ENCODE data around the gene VSTM1.

GRCh38 chr19:54029301-54029700, 34.4 kb downstream of the VSTM1 start:
- TF ChIP-seq, protein P1, sequence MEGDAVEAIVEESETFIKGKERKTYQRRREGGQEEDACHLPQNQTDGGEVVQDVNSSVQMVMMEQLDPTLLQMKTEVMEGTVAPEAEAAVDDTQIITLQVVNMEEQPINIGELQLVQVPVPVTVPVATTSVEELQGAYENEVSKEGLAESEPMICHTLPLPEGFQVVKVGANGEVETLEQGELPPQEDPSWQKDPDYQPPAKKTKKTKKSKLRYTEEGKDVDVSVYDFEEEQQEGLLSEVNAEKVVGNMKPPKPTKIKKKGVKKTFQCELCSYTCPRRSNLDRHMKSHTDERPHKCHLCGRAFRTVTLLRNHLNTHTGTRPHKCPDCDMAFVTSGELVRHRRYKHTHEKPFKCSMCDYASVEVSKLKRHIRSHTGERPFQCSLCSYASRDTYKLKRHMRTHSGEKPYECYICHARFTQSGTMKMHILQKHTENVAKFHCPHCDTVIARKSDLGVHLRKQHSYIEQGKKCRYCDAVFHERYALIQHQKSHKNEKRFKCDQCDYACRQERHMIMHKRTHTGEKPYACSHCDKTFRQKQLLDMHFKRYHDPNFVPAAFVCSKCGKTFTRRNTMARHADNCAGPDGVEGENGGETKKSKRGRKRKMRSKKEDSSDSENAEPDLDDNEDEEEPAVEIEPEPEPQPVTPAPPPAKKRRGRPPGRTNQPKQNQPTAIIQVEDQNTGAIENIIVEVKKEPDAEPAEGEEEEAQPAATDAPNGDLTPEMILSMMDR (conservative IDR thresholded peaks at IDR 0.05; ENCODE audit: low read depth, low read length): no peak
- no peak for TF ChIP-seq EZH2 (IDR thresholded peaks at IDR 0.05; ENCODE audit: low read length, unreplicated experiment)
- TF ChIP-seq EZH2phosphoT487 (IDR thresholded peaks at IDR 0.05; ENCODE audit: borderline replicate concordance, low read length): no peak

All from PC-3 (cell line).